HEK293 (cell line): ENCODE measurements around the gene ZNF25.

Experiments used
- SP2 ChIP-seq: fragments of 450-650 bp; formaldehyde crosslinking; IDR thresholded peaks from 2 replicates; pipeline ENCODE4 v1.5.1; 2016; ENCODE audit warnings: missing biosample characterization, missing genetic modification characterization
- YY1 ChIP-seq: fragments of 450-650 bp; formaldehyde crosslinking; IDR thresholded peaks from 2 replicates; pipeline ENCODE4 v1.5.1; 2018; ENCODE audit warnings: missing biosample characterization, missing genetic modification characterization
- ZBTB17 ChIP-seq: fragments of 450-650 bp; formaldehyde crosslinking; IDR thresholded peaks from 2 replicates; pipeline ENCODE4 v1.5.1; 2016; ENCODE audit warnings: missing biosample characterization, missing genetic modification characterization
- ZNF133 ChIP-seq: fragments of 450-650 bp; formaldehyde crosslinking; IDR thresholded peaks from 2 replicates; pipeline ENCODE4 v1.5.1; 2016; ENCODE audit warnings: missing biosample characterization, missing genetic modification characterization
- ZNF138 ChIP-seq: fragments of 450-650 bp; formaldehyde crosslinking; IDR thresholded peaks from 2 replicates; pipeline ENCODE4 v1.5.1; 2016; ENCODE audit warnings: missing biosample characterization, missing genetic modification characterization, borderline replicate concordance
- ZNF2 ChIP-seq: fragments of 450-650 bp; formaldehyde crosslinking; IDR thresholded peaks from 2 replicates; pipeline ENCODE4 v1.5.1; 2016; ENCODE audit warnings: missing biosample characterization, missing genetic modification characterization
- ZNF514 ChIP-seq: fragments of 450-650 bp; formaldehyde crosslinking; IDR thresholded peaks from 2 replicates; pipeline ENCODE4 v1.5.1; 2016; ENCODE audit warnings: missing biosample characterization, missing genetic modification characterization
- ZNF555 ChIP-seq: fragments of 450-650 bp; formaldehyde crosslinking; conservative IDR thresholded peaks from 2 replicates; pipeline ENCODE4 v1.5.1; 2017; ENCODE audit warnings: missing biosample characterization, mild to moderate bottlenecking, missing genetic modification characterization, inconsistent platforms
- ZNF558 ChIP-seq: fragments of 450-650 bp; formaldehyde crosslinking; IDR thresholded peaks from 2 replicates; pipeline ENCODE4 v1.5.1; 2016; ENCODE audit warnings: missing biosample characterization, missing genetic modification characterization
- ZNF707 ChIP-seq: fragments of 450-650 bp; formaldehyde crosslinking; IDR thresholded peaks from 2 replicates; pipeline ENCODE4 v1.5.1; 2016; ENCODE audit warnings: missing biosample characterization, missing genetic modification characterization
- TF ChIP-seq, protein P1 (sequence below): fragments of 450-650 bp; formaldehyde crosslinking; IDR thresholded peaks from 2 replicates; pipeline ENCODE4 v1.5.1; 2016; ENCODE audit warnings: missing biosample characterization, missing genetic modification characterization
- TF ChIP-seq, protein P2 (sequence below): fragments of 450-650 bp; formaldehyde crosslinking; IDR thresholded peaks from 2 replicates; pipeline ENCODE4 v1.5.1; 2016; ENCODE audit warnings: missing biosample characterization, missing genetic modification characterization
- TF ChIP-seq, protein P3 (sequence below): fragments of 450-650 bp; formaldehyde crosslinking; IDR thresholded peaks from 2 replicates; pipeline ENCODE4 v1.5.1; 2016; ENCODE audit warnings: missing biosample characterization, missing genetic modification characterization

DNA sequence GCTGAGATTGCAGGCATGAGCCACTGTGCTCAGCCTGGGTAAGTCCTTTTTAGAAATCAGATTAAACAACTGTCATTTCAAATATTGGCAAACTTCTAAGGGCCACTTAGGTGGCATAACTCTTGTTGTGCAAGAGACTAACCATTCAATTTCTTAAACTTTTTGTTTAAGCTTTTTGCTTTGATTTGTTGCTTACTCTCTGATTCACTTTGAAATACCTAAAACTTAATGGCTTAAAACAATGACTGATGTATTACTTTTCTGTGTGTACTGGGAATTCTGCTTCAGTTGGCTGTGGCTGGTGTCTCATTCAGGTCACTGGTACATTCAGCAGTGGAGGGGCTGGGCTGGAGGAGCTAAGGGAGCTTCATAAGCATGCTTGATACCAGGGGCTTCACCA is 28.9 kb downstream of the ZNF25 start:
- no peak for TF ChIP-seq ZNF558 (tag by site-specific recombination)
- TF ChIP-seq, protein P1, sequence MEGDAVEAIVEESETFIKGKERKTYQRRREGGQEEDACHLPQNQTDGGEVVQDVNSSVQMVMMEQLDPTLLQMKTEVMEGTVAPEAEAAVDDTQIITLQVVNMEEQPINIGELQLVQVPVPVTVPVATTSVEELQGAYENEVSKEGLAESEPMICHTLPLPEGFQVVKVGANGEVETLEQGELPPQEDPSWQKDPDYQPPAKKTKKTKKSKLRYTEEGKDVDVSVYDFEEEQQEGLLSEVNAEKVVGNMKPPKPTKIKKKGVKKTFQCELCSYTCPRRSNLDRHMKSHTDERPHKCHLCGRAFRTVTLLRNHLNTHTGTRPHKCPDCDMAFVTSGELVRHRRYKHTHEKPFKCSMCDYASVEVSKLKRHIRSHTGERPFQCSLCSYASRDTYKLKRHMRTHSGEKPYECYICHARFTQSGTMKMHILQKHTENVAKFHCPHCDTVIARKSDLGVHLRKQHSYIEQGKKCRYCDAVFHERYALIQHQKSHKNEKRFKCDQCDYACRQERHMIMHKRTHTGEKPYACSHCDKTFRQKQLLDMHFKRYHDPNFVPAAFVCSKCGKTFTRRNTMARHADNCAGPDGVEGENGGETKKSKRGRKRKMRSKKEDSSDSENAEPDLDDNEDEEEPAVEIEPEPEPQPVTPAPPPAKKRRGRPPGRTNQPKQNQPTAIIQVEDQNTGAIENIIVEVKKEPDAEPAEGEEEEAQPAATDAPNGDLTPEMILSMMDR = no peak
- no peak for TF ChIP-seq ZNF133 (tag by site-specific recombination)
- TF ChIP-seq SP2 (tag by site-specific recombination) = no peak
- TF ChIP-seq ZNF2 (tag by site-specific recombination) = no peak
- no peak for TF ChIP-seq ZNF138
- TF ChIP-seq ZBTB17 (tag by site-specific recombination) = no peak
- TF ChIP-seq YY1 (tag by site-specific recombination) = no peak
- TF ChIP-seq, protein P2, sequence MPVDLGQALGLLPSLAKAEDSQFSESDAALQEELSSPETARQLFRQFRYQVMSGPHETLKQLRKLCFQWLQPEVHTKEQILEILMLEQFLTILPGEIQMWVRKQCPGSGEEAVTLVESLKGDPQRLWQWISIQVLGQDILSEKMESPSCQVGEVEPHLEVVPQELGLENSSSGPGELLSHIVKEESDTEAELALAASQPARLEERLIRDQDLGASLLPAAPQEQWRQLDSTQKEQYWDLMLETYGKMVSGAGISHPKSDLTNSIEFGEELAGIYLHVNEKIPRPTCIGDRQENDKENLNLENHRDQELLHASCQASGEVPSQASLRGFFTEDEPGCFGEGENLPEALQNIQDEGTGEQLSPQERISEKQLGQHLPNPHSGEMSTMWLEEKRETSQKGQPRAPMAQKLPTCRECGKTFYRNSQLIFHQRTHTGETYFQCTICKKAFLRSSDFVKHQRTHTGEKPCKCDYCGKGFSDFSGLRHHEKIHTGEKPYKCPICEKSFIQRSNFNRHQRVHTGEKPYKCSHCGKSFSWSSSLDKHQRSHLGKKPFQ (tag by site-specific recombination) = no peak
- TF ChIP-seq ZNF514 (tag by site-specific recombination) = no peak
- TF ChIP-seq, protein P3, sequence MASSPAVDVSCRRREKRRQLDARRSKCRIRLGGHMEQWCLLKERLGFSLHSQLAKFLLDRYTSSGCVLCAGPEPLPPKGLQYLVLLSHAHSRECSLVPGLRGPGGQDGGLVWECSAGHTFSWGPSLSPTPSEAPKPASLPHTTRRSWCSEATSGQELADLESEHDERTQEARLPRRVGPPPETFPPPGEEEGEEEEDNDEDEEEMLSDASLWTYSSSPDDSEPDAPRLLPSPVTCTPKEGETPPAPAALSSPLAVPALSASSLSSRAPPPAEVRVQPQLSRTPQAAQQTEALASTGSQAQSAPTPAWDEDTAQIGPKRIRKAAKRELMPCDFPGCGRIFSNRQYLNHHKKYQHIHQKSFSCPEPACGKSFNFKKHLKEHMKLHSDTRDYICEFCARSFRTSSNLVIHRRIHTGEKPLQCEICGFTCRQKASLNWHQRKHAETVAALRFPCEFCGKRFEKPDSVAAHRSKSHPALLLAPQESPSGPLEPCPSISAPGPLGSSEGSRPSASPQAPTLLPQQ (tag by site-specific recombination) = no peak
- TF ChIP-seq ZNF707 = no peak
- no peak for TF ChIP-seq ZNF555 (tag by site-specific recombination)
